K562 (cell line): Measurements from ENCODE around the gene NFE2. TPM values are rescaled to one million over a fixed set of nuclear protein-coding genes. Genes with fewer than 3 reads are reported as not detected.

Experiments used
- CHD1 ChIP-seq: fragments of 200-600 bp; sonication (generic); IDR thresholded peaks from one replicate; pipeline ENCODE4 v1.6.1; 2012; ENCODE audit warnings: mild to moderate bottlenecking, moderate library complexity, low read length, inconsistent platforms
- CXXC5 ChIP-seq: fragments of 250-450 bp; sonication (Bioruptor Pico); IDR thresholded peaks from 2 replicates; pipeline ENCODE4 v1.8.0; 2022; ENCODE audit warnings: inconsistent platforms, mild to moderate bottlenecking, moderate library complexity
- FOXM1 ChIP-seq, 2 experiments: fragments of 450-650 bp in 1 of 2; sonication (generic) in 1 of 2; formaldehyde crosslinking in 1 of 2; IDR thresholded peaks; 2 replicates each; pipeline versions ENCODE4 v1.6.1 to v1.9.0; 2017 to 2022; ENCODE audit warnings: low read depth in 2 of 2, mild to moderate bottlenecking in 2 of 2, missing genetic modification reagents in 1 of 2, moderate library complexity in 1 of 2
- HMGN3 ChIP-seq: IDR thresholded peaks from 2 replicates; pipeline ENCODE4 v1.6.1; 2011; ENCODE audit warnings: borderline replicate concordance, low read depth, mild to moderate bottlenecking, mixed read lengths, low read length; ENCODE audit not compliant: insufficient read length; ENCODE audit errors: extremely low read depth
- HSF4 ChIP-seq: fragments of 250-450 bp; sonication (Bioruptor Pico); IDR thresholded peaks from 2 replicates; pipeline ENCODE4 v2.1.2; 2022; ENCODE audit warnings: mild to moderate bottlenecking, moderate library complexity, borderline replicate concordance
- NR2C2 ChIP-seq, 2 experiments: fragments of 200-800 bp in 1 of 2; sonication (Bioruptor generic) in 1 of 2; sonication (generic) in 1 of 2; formaldehyde crosslinking in 1 of 2; IDR thresholded peaks; 2 replicates each; pipeline versions ENCODE4 v1.6.1 to v1.8.0; 2016 to 2022; ENCODE audit warnings: mild to moderate bottlenecking in 1 of 2, missing compliant biosample characterization in 1 of 2, missing genetic modification characterization in 1 of 2, missing genetic modification reagents in 1 of 2
- PHTF2 ChIP-seq: fragments of 250-450 bp; sonication (Bioruptor Pico); IDR thresholded peaks from 2 replicates; pipeline ENCODE4 v1.5.0; 2021; ENCODE audit warnings: mild to moderate bottlenecking
- POLR2AphosphoS2 ChIP-seq: IDR thresholded peaks from 2 replicates; pipeline ENCODE4 v1.6.1; 2012; ENCODE audit warnings: low read length, improper control_type of control experiment
- SMARCC2 ChIP-seq: fragments of 450-650 bp; IDR thresholded peaks from 2 replicates; pipeline ENCODE4 v1.6.1; 2017; ENCODE audit warnings: antibody characterized with exemption, moderate library complexity, mild to moderate bottlenecking, low read depth
- TAF7 ChIP-seq: fragments of 450-650 bp; IDR thresholded peaks from 2 replicates; pipeline ENCODE4 v1.6.1; 2016; ENCODE audit warnings: missing genetic modification characterization, missing compliant biosample characterization
- TBP ChIP-seq: optimal IDR thresholded peaks from 2 replicates; pipeline ENCODE3; 2011; ENCODE audit warnings: low read depth, low read length, improper control_type of control experiment
- ZBTB17 ChIP-seq: fragments of 450-650 bp; formaldehyde crosslinking; IDR thresholded peaks from 2 replicates; pipeline ENCODE4 v1.4.0; 2020; ENCODE audit warnings: mild to moderate bottlenecking
- ZNF133 ChIP-seq: fragments of 250-450 bp; sonication (Bioruptor Pico); IDR thresholded peaks from 2 replicates; pipeline ENCODE4 v1.4.0; 2020; ENCODE audit warnings: mild to moderate bottlenecking
- ZNF232 ChIP-seq: sonication (generic); formaldehyde crosslinking; IDR thresholded peaks from 2 replicates; pipeline ENCODE4 v1.8.0; 2022; ENCODE audit warnings: mild to moderate bottlenecking, missing genetic modification reagents
- ZNF695 ChIP-seq: fragments of 450-650 bp; formaldehyde crosslinking; IDR thresholded peaks from 2 replicates; pipeline ENCODE4 v1.4.0; 2020; ENCODE audit warnings: mild to moderate bottlenecking, moderate library complexity
- ZNF699 ChIP-seq: fragments of 250-450 bp; sonication (Bioruptor Pico); IDR thresholded peaks from 2 replicates; pipeline ENCODE4 v1.8.0; 2021; ENCODE audit warnings: mild to moderate bottlenecking, moderate library complexity; ENCODE audit not compliant: insufficient replicate concordance
- polyA plus RNA-seq, 8 experiments: library from polyadenylated mRNA; depleted of rRNA in 4 of 8; stranded (reverse) in 5 of 8; unstranded in 3 of 8; fragments of >200 nt; fragmentation: Nextera tagmentation in 2 of 8; fragmentation: Illumina TruSeq in 1 of 8; extraction: Ambion mirVana in 2 of 8; extraction: Trizol in 1 of 8; gene quantifications; 2 replicates each; pipeline versions ENCODE4 v1.2.1 to v1.2.3, GENCODE V29; 2011 to 2014; ENCODE audit warnings: inconsistent platforms in 1 of 8, missing spikeins in 1 of 8
- total RNA-seq, 7 experiments: library from RNA; depleted of rRNA in 6 of 7; stranded (reverse); fragments of >200 nt in 6 of 7; fragmentation: Illumina TruSeq in 2 of 7; extraction: Trizol in 2 of 7; gene quantifications; 2 replicates each; pipeline versions ENCODE4 v1.2.1 to v1.2.3, GENCODE V29; 2011 to 2021; ENCODE audit warnings: low replicate concordance in 1 of 7
- TF ChIP-seq, protein P1 (sequence below): sonication (generic); formaldehyde crosslinking; IDR thresholded peaks from 2 replicates; pipeline ENCODE4 v1.8.0; 2022; ENCODE audit warnings: missing genetic modification reagents, mild to moderate bottlenecking, borderline replicate concordance
- TF ChIP-seq, protein P2 (sequence below): IDR thresholded peaks from 2 replicates; pipeline ENCODE4 v1.6.1; 2011; ENCODE audit not compliant: insufficient read length; ENCODE audit errors: extremely low read depth
- TF ChIP-seq, protein P3 (sequence below): fragments of 150-350 bp; conservative IDR thresholded peaks from 2 replicates; pipeline ENCODE4 v1.6.1; 2014; ENCODE audit warnings: low read length

Gene NFE2
- total and polyA plus RNA-seq, 9 of the 15 experiments (the other 6 are each of a cell fraction or from before 2014, with no cell fraction given): 12.3 to 282 (median 208) TPM

DNA sequence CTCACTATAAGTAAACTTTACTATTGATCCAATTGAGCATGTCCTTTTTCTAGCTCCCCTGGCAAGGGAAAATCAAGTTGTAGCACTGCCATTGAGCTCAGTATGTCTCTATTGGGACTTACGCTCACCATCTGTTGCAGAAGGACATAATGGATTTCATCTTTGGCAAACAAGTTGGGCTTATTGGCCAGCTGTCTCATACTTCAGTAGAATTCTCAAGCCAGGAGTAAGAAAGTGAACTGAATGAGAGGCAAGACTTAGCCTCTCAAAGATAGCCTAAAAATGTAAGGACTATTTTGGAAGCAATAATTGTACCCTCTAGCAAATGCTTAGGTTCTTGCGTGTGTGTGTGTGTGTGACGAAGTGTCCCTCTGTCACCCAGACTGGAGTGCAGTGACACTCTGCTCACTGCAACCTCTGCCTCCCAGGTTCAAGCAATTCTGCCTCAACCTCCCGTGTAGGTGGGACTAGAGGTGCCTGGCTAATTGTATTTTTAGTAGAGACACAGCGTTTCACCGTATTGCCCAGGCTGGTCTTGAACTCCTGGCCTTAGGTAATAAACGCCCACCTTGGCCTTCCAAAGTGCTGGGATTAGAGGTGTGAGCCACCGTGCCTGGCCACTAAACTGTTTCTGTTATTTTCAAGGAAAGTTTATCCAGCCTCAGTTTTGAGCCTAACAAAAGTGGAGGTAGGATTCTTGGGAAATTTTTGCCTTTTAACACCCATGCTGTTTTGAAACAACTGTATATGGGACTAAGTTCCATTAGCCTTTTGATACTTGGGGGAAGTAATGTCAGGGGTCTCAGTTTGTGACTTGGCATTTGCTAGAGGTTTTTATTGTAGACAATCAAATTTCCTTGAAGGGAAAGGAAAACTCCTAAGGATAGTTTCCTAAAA is 13.3 kb downstream of the NFE2 start (continued):
- TF ChIP-seq SMARCC2 (no peak), TBP (no peak), ZNF699 (CRISPR knock-in tag) (no peak), HMGN3 (no peak), ZNF133 (CRISPR knock-in tag) (no peak), CHD1 (peak; percentile 70), POLR2AphosphoS2 (peak; percentile 91), HSF4 (CRISPR knock-in tag) (no peak), NR2C2 (CRISPR knock-in tag; IDR thresholded peaks at IDR 0.05) (no peak), NR2C2 (tag; IDR thresholded peaks at IDR 0.05) (no peak), ZBTB17 (CRISPR knock-in tag) (no peak; the same call in 1 of the 2 replicates), PHTF2 (no peak; the same call in 1 of the 2 replicates), FOXM1 (IDR thresholded peaks at IDR 0.05; ENCODE audit: low read depth) (no peak), FOXM1 (CRISPR knock-in tag; IDR thresholded peaks at IDR 0.05; ENCODE audit: low read depth) (no peak), ZNF695 (CRISPR knock-in tag) (no peak), TAF7 (tag) (no peak), CXXC5 (CRISPR knock-in tag) (no peak), ZNF232 (CRISPR knock-in tag) (no peak)
- TF ChIP-seq, protein P1, sequence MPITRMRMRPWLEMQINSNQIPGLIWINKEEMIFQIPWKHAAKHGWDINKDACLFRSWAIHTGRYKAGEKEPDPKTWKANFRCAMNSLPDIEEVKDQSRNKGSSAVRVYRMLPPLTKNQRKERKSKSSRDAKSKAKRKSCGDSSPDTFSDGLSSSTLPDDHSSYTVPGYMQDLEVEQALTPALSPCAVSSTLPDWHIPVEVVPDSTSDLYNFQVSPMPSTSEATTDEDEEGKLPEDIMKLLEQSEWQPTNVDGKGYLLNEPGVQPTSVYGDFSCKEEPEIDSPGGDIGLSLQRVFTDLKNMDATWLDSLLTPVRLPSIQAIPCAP: no peak
- TF ChIP-seq, protein P2, sequence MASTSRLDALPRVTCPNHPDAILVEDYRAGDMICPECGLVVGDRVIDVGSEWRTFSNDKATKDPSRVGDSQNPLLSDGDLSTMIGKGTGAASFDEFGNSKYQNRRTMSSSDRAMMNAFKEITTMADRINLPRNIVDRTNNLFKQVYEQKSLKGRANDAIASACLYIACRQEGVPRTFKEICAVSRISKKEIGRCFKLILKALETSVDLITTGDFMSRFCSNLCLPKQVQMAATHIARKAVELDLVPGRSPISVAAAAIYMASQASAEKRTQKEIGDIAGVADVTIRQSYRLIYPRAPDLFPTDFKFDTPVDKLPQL: no peak
- TF ChIP-seq, protein P3, sequence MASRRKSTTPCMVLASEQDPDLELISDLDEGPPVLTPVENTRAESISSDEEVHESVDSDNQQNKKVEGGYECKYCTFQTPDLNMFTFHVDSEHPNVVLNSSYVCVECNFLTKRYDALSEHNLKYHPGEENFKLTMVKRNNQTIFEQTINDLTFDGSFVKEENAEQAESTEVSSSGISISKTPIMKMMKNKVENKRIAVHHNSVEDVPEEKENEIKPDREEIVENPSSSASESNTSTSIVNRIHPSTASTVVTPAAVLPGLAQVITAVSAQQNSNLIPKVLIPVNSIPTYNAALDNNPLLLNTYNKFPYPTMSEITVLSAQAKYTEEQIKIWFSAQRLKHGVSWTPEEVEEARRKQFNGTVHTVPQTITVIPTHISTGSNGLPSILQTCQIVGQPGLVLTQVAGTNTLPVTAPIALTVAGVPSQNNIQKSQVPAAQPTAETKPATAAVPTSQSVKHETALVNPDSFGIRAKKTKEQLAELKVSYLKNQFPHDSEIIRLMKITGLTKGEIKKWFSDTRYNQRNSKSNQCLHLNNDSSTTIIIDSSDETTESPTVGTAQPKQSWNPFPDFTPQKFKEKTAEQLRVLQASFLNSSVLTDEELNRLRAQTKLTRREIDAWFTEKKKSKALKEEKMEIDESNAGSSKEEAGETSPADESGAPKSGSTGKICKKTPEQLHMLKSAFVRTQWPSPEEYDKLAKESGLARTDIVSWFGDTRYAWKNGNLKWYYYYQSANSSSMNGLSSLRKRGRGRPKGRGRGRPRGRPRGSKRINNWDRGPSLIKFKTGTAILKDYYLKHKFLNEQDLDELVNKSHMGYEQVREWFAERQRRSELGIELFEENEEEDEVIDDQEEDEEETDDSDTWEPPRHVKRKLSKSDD: no peak
